Retinal pigment epithelial cell (primary cell): Measurements from ENCODE around the gene PRSS56.
"Not testable (repeated sequence)": the region's sequence is repeated elsewhere in the genome, so short reads cannot be mapped to it uniquely, and the experiment has no call there.

Experiments
- DNase-seq: peaks from one replicate; pipeline ENCODE4 v3.0.0-alpha.2; 2010; ENCODE audit warnings: low read depth
- H3K4me3 ChIP-seq: 2 replicates; pipeline ENCODE4 v1.5.1; 2011; ENCODE audit warnings: mild to moderate bottlenecking, low read length, control low read depth, moderate library complexity
- TF ChIP-seq, protein P1 (sequence below): conservative IDR thresholded peaks from 2 replicates; pipeline ENCODE4 v1.5.1; 2011; ENCODE audit warnings: low read depth, low read length, control low read depth, inconsistent platforms

The PRSS56 gene

GRCh38 chr2:232551776-232552175 is 31.6 kb downstream of the PRSS56 start:
- no peak for DNase-seq
- peak overlapping the region; percentile 88 for H3K4me3 ChIP-seq
- TF ChIP-seq, protein P1, sequence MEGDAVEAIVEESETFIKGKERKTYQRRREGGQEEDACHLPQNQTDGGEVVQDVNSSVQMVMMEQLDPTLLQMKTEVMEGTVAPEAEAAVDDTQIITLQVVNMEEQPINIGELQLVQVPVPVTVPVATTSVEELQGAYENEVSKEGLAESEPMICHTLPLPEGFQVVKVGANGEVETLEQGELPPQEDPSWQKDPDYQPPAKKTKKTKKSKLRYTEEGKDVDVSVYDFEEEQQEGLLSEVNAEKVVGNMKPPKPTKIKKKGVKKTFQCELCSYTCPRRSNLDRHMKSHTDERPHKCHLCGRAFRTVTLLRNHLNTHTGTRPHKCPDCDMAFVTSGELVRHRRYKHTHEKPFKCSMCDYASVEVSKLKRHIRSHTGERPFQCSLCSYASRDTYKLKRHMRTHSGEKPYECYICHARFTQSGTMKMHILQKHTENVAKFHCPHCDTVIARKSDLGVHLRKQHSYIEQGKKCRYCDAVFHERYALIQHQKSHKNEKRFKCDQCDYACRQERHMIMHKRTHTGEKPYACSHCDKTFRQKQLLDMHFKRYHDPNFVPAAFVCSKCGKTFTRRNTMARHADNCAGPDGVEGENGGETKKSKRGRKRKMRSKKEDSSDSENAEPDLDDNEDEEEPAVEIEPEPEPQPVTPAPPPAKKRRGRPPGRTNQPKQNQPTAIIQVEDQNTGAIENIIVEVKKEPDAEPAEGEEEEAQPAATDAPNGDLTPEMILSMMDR = no peak

DNA sequence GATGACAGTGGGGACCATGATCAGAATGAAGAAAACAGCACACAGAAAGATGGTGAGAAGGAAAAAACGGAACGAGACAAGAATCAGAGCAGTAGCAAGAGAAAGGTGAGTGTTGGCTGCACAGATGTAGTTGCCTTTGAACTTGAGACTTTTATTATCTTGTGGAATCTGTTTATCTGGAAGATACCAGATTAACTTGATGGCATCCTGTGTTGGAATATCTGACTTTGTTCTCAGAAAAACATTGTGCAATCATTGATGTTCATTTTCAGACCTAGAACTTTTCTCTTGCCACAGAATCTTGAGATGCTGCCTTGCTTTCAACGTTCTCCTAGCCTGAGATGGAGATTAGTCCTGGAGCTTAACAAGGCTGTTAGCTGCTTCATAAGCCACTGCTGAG is 36.2 kb downstream of the PRSS56 start:
- no peak overlapping the region for H3K4me3 ChIP-seq
- TF ChIP-seq, protein P1 = no peak
- DNase-seq = no peak

GRCh38 chr2:232562515-232563151 is 42.4 kb downstream of the PRSS56 start:
- TF ChIP-seq, protein P1 = no peak
- H3K4me3 ChIP-seq = no peak overlapping the region

DNA sequence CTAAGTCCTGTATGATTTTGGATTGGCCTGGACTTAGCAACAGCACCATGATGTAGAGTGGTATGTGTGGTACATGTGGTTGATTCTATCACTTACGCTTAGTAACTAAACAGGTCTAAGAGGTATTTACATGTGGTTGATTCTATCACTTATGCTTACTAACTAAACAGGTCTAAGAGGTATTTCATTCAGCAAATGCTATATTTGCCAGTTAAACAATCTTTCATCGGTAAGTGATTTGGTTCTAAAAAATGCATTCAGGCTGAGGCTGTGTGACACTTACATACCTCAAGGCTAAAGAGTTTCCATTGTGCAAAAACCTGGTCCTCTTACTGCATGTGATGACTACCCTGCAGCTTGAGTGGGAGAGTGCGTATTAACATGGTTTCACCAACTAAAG is 43.4 kb downstream of the PRSS56 start:
- TF ChIP-seq, protein P1 = no peak
- no peak for DNase-seq
- no peak overlapping the region for H3K4me3 ChIP-seq

More at GRCh38 chr2:232562515-232563151, 42.4 kb downstream of the PRSS56 start:
- no peak for DNase-seq

GRCh38 chr2:232567721-232568120 is 47.5 kb downstream of the PRSS56 start:
- TF ChIP-seq, protein P1 = no peak
- DNase-seq = no peak
- H3K4me3 ChIP-seq = no peak overlapping the region

GRCh38 chr2:232568161-232568560 is 48.0 kb downstream of the PRSS56 start:
- H3K4me3 ChIP-seq = no peak overlapping the region
- no peak for DNase-seq
- TF ChIP-seq, protein P1 = no peak

DNA sequence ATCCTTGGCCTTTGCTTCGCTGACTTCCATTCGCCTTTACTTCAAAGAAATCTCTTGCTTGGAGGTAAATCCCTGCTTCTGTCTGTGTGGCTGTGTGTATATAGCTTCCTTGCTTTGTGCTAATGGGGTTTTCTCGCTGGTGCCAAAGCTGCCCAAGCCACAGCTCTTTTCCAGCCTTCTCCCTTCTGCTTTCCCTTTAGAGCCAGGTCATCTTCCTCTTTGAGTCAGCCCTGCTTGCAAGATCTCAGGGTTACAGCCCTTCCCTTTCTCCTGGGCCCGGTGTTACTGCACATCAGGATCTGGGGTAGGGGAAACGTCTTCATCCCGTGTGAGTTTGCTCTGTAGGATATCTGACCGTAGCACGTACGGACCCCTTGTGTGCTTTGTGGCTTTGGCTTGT is 49.4 kb downstream of the PRSS56 start:
- TF ChIP-seq, protein P1 = no peak
- no peak for DNase-seq
- no peak overlapping the region for H3K4me3 ChIP-seq

- not testable (repeated sequence) for H3K4me3 ChIP-seq
These were observed 50.3 kb downstream of the PRSS56 start for GRCh38 chr2:232570481-232570880.

More at GRCh38 chr2:232570481-232570880, 50.3 kb downstream of the PRSS56 start:
- DNase-seq = not testable (repeated sequence)
